ENCODE measurements around the gene TMUB2. TPM values are rescaled to one million over a fixed set of nuclear protein-coding genes. Genes with fewer than 3 reads are reported as not detected.
A peak's percentile ranks its signal among the peaks of the same experiment; 100 is the strongest.

TMUB2 gene
- total RNA-seq, 3 donors from 2014 or later (not counting 1 experiment from before 2014, with no cell fraction given): 40.4 to 48.2 (median 41.0) TPM

DNA sequence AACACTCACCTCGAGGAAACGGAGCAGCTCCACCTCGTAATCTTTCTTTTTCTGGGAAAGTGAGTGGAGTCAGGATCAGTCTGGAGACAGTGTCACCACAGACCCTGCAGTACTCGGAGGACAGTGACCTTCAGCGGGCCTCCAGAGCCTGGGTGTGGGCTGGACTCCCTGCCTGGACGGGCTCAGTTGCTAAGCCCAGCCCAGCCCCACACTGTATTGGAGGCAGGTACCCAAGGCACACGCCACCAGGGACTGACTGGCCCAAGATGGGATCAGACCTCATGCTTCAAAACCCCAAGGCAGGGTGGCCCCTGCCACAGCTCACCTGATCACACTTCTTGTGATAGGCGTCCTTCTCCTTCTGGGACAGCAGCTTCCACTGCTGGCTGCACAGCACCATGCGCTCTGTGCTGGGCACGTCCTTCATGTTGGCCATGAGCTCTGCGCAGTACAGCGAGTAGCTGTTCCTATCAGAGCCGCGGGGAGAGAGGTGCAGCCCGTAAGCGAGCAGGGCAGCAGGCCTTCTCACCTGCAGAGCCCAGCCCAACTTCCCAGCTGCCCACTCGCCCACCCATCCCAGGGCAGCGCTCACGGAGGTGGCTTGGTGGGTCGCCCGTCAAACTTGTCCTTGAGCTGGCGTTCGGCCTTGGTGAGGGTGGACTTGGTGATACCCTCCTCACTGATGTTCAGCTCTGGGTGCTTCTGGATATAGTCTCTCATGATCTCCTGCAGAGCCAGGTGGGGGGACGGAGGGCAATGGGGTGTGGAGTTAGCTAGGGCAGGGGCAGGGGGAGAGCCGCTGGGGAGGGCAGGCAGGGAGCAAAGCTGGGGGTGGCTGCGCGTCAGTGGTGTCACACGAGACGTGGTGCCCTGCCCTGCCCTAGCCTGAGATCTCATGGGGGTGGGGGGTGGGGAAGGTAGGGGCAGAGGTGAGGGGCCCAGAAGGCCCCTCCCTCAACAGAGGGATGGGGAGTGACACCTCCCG lies 24.8 kb downstream of the TMUB2 start:
- peaks cover 20 to 36% of the 10 kb centered on the region in 2 donors for H3K4me1 Mint-ChIP-seq
- H3K36me3 Mint-ChIP-seq: no peaks in the 10 kb centered on the region
- H3K9me3 Mint-ChIP-seq: no peaks in the 10 kb centered on the region
- DNase-seq (no peak), ATAC-seq (no peak)
- no peaks in the 10 kb centered on the region for H3K9me3 ChIP-seq (ENCODE audit: control insufficient read depth, insufficient read depth, low read length)
- intact Hi-C loops (cut with micrococcal nuclease): loop anchor here (5.0 to 10.0 kb wide), 2 partner anchors 136 to 293 kb away; partner anchors contain the start of genes GPATCH8 and GRN
- no peak overlapping the region for H3K4me3 Mint-ChIP-seq
- no peak overlapping the region for H3K4me3 ChIP-seq (ENCODE audit: low read length)
- H3K27ac Mint-ChIP-seq: no peak overlapping the region
- H3K27me3 Mint-ChIP-seq (ENCODE audit: low read depth in 2 of 2): no peaks in the 10 kb centered on the region
- H3K36me3 ChIP-seq (ENCODE audit: control insufficient read depth, insufficient read depth, low read length): peaks cover 73% of the 10 kb centered on the region
- H3K27ac ChIP-seq (ENCODE audit: low read length): no peak overlapping the region
- H3K4me1 ChIP-seq (ENCODE audit: control insufficient read depth, insufficient read depth, low read length): peaks cover 43% of the 10 kb centered on the region
- WGBS (ENCODE audit: insufficient coverage): 97% methylated on average over 30 of the region's 30 CpGs
- no peak for TF ChIP-seq CTCF (IDR thresholded peaks at IDR 0.05)
- no peaks in the 10 kb centered on the region for H3K27me3 ChIP-seq (ENCODE audit: control insufficient read depth, insufficient read depth, low read length)

DNA sequence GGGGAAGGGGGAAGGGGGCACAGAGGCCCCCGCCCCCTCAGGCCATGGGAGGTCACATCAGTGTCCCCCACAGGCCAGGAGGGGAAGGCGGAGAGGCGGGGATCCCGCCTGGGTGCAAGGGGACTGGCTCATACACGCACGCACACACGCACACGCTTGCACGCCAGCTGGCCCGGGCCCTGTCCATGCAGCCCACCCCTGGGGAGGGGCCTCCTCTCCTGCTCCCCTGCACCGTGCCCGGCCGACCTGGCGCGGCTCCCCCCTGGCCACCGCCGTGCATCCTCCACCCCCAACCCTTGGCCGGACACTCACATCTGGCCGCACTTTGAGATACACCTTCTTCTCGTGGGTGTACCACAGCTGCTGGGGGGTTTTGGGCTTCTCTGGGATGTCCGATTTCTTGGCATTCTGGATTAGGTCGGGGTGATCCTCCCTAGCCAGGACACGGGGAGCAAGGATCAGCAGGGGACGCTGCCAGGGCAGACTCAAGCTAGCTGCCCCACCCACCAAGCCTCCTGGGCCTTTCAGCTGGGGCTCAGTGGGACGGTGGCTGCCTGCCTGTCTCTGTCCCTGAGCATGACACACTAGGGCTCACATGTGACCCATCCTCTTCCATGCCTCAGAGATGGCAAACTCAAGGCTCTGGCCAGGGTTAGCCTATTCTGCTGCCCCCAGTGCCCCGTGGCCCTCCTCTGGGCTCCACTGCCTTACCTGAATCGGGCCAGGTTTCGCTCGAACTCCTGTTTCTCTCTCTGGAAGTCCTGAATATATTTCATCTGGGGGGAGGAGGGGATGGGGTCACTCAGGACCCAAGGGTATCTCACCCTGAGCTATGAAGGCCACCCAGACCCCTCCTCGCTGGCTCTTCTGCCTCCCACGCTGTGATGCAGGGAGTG lies 26.0 kb downstream of the TMUB2 start:
- peaks cover 65% of the 10 kb centered on the region for H3K36me3 ChIP-seq (ENCODE audit: control insufficient read depth, insufficient read depth, low read length)
- H3K36me3 Mint-ChIP-seq: no peaks in the 10 kb centered on the region
- peak overlapping the region; percentile 40 to 50 for H3K27ac Mint-ChIP-seq
- no peak overlapping the region for H3K4me3 Mint-ChIP-seq
- H3K4me1 ChIP-seq (ENCODE audit: control insufficient read depth, insufficient read depth, low read length): peaks cover 55% of the 10 kb centered on the region
- H3K9me3 Mint-ChIP-seq: no peaks in the 10 kb centered on the region
- H3K27me3 ChIP-seq (ENCODE audit: control insufficient read depth, insufficient read depth, low read length): no peaks in the 10 kb centered on the region
- no peak for TF ChIP-seq CTCF (IDR thresholded peaks at IDR 0.05)
- 93% methylated on average over 31 of the region's 31 CpGs for WGBS (ENCODE audit: insufficient coverage)
- H3K9me3 ChIP-seq (ENCODE audit: control insufficient read depth, insufficient read depth, low read length): no peaks in the 10 kb centered on the region
- ATAC-seq (no peak), DNase-seq (no peak)
- no peaks in the 10 kb centered on the region for H3K27me3 Mint-ChIP-seq (ENCODE audit: low read depth in 2 of 2)
- intact Hi-C loops (cut with micrococcal nuclease): loop anchor here (5.0 to 10.0 kb wide), 2 partner anchors 135 to 292 kb away; partner anchors contain the start of genes GPATCH8 and GRN
- H3K27ac ChIP-seq (ENCODE audit: low read length): no peak overlapping the region
- no peak overlapping the region for H3K4me3 ChIP-seq (ENCODE audit: low read length)
- peaks cover 30 to 40% of the 10 kb centered on the region in 2 donors for H3K4me1 Mint-ChIP-seq

DNA sequence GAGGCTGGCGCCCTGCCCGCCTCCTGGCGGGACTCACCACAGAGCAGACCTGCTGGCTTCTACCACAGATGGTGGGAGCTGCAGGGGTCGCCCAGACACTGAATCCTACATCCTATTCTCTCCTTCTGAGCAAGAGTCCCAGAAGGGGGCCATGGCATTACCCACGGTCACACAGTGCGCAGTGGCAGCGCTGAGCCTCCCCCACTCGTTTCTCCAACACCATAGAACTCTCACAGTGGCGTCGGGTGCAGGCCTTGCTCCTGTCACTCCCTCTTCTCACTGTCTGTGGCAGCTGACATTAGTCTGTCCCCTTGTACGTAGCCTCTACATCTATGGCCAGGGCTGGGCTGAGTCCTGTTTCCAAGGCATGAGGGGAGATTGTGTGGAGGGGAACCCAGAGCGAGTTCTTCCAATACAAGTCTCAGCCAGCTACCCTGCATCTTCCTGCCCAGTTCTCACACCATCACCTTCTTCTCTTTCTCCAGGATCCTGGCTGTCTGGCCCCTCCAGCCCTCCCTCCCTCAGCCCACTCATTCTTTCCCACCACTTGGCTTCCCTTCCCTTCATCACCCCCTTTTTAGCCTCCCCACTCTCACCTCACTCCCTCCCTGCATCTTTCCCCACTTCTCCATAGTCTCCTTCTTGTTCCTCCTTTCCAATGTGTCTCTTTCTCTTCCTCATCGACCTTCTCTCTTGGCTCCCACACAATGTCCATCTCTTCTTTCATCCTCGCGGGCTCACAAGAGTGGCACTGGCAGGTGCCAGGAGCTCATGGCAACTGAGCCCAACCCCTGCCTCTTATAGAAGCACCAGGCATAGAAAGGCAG lies 26.8 kb downstream of the TMUB2 start:
- intact Hi-C loops (cut with micrococcal nuclease): loop anchor here (5.0 to 10.0 kb wide), 2 partner anchors 134 to 291 kb away; partner anchors contain the start of genes GPATCH8 and GRN

More for the DNA sequence above, 26.8 kb downstream of the TMUB2 start:
- no peak for ATAC-seq
- no peak overlapping the region for H3K4me3 ChIP-seq (ENCODE audit: low read length)
- peak overlapping the region; percentile 50 to 61 for H3K27ac Mint-ChIP-seq
- no peaks in the 10 kb centered on the region for H3K27me3 ChIP-seq (ENCODE audit: control insufficient read depth, insufficient read depth, low read length)
- H3K27ac ChIP-seq (ENCODE audit: low read length): no peak overlapping the region
- no peaks in the 10 kb centered on the region for H3K9me3 ChIP-seq (ENCODE audit: control insufficient read depth, insufficient read depth, low read length)
- no peaks in the 10 kb centered on the region for H3K27me3 Mint-ChIP-seq (ENCODE audit: low read depth in 2 of 2)
- no peak overlapping the region for H3K4me3 Mint-ChIP-seq
- WGBS (ENCODE audit: insufficient coverage): 93% methylated on average over 14 of the region's 15 CpGs
- no peak for TF ChIP-seq CTCF (IDR thresholded peaks at IDR 0.05)
- H3K36me3 ChIP-seq (ENCODE audit: control insufficient read depth, insufficient read depth, low read length): peaks cover 58% of the 10 kb centered on the region
- DNase-seq: peak in 1 of 2 donors; percentile 3
- H3K36me3 Mint-ChIP-seq: no peaks in the 10 kb centered on the region
- no peaks in the 10 kb centered on the region for H3K9me3 Mint-ChIP-seq
- peaks cover 30 to 42% of the 10 kb centered on the region in 2 donors for H3K4me1 Mint-ChIP-seq
- H3K4me1 ChIP-seq (ENCODE audit: control insufficient read depth, insufficient read depth, low read length): peaks cover 61% of the 10 kb centered on the region

Data from natural killer cell (primary cell).